HG03159 (cell line): Measurements from ENCODE around the gene ASXL2.
A peak's percentile ranks its signal among the peaks of the same experiment; 100 is the strongest.
"Not testable (repeated sequence)": the region's sequence is repeated elsewhere in the genome, so short reads cannot be mapped to it uniquely, and the experiment has no call there.

Experiments used
- ATAC-seq: cut with Tn5 transposase; IDR thresholded peaks from one replicate; pipeline ENCODE4 v1.9.1; 2021; ENCODE audit warnings: mild to moderate bottlenecking, moderate library complexity; ENCODE audit not compliant: unreplicated experiment

ASXL2 gene

DNA sequence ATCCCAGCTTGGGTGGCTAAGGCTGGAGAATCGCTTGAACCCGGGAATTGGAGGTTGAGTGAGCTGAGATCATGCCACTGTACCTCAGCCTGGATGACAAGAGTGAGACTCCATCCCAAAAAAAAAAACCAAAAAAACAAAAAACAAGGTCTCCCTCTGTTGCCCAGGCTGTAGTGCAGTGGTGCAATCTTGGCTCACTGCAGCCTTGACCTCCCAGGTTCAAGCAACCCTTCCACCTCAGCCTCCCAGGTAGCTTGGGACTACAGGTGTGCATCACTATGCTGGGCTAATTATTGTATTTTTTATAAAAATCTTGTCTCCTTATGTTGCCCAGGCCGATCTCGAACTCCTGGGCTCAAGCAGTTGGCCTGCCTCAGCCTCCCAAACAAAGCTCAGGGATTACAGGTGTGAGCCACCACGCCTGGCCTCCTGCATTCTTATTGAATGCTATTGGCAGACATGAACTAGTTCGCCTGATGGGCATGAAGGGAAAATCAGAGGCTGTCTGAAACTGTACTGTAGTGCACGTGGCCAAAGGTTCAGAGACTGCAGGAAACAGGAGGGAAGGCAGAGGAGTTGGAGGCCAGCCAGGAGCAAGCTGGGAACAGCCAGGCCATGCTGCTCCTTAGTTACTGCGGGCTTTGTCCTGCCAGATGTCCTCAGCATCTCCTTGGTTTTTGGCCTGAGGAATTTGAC, 16.0 kb upstream of the ASXL2 start:
- no peak for ATAC-seq

DNA sequence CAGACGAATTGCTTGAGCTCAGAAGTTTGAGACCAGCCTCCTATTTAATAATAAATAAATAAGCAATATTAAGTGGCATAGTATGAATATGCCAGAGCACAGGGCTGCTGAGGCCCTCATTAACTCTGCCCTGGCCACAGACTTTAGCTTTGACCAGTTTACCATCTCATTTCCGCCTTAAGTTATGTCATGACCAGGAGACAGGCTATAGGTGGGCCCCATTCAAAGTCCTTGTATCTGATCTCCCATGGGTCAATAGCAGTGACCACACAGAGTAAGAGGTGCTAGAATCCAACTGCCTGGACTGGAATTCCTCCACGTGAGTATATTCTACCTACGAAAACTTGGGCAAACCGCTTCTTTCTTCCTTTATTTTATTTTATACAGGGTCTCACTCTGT, 13.4 kb upstream of the ASXL2 start:
- no peak for ATAC-seq

DNA sequence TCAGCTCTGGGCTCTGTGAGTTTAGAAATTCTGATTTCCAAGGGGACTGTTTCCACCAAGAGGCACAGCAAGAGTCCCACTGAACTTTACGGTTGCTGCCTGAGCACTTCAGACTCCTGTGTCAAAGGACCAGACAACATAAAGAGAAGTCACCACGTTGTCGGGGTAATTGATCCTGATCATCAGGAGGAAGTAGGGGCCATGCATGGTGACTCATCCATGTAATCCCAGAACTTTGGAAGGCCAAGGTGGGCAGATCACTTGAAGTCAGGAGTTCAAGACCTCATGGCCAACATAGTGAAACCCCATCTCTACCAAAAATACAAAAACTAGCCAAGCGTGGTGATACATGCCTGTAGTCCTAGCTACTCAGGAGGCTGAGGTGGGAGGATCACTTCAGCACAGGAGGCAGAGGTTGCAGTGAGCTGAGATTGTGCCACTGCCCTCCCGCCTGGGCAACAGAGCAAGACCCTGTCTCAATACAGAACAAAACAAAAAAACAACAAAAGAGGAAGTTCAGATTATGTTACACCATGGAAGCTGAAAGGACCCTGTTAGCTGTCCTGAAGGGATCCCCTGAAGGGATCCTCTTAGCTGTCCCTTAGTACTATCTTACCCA, 9.4 kb upstream of the ASXL2 start:
- ATAC-seq: no peak

DNA sequence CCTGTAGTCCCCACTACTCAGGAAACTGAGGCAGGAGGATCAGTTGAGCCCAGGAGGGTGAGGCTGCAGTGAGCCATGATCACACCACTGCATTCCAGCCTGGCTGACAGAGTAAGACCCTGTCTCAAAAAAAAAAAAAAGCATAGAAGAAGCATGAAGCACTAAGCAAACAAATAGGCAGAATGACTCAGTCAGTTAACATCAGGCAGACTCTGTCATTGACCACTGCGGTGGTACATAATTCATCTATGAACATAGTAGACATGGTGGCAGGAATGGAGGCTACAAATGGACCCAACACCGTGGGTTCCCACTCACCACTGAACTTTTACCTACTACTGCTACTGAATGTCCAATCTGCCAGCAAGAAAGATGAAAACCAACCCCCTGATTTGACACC, 7.6 kb upstream of the ASXL2 start:
- no peak for ATAC-seq

DNA sequence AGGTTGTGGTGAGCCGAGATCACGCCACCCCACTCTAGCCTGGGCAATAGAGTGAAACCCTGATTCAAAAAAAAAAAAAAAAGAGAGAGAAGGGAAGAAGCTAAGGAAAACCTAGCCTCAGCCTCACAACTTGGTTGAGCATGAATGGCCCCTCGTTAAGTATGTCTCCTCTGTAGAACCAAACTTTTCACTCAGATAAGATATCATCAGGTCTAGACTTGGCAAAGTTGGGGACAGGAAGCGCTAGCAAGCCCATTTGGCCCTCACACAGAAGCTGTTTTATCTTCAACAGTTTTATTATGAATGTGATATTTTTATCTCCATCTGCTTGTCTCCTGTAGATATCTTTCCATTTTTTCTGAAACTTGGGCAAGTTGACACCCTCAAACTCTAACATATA, 3.5 kb upstream of the ASXL2 start:
- no peak for ATAC-seq

DNA sequence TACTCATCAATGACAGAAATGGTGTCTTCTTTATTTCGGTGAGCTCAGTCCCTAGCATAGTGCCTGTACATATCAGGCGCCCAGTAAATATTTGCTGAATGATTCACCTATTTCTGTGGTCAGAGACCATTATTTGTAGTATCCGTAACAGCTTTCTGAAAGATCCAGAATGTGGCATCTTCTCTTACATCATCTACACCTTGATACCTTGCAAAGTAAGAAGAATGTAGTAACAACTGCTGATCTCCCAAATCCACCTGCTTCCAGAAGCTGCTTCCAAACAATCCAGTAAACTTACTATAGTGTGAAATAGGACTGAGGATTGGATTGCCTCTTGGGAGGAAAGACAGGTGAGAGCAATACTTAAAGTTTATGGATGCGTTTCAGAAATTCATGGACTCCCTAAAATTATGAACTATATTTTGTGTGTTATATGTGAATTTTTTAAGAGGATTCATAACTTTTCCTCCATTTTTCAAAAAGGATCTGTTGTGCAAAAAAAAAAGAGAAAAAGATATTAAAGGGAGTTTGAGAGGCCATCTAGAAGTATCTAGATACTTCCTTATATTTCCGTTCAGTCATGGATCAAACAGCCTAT, 945 bp upstream of the ASXL2 start:
- no peak for ATAC-seq

DNA sequence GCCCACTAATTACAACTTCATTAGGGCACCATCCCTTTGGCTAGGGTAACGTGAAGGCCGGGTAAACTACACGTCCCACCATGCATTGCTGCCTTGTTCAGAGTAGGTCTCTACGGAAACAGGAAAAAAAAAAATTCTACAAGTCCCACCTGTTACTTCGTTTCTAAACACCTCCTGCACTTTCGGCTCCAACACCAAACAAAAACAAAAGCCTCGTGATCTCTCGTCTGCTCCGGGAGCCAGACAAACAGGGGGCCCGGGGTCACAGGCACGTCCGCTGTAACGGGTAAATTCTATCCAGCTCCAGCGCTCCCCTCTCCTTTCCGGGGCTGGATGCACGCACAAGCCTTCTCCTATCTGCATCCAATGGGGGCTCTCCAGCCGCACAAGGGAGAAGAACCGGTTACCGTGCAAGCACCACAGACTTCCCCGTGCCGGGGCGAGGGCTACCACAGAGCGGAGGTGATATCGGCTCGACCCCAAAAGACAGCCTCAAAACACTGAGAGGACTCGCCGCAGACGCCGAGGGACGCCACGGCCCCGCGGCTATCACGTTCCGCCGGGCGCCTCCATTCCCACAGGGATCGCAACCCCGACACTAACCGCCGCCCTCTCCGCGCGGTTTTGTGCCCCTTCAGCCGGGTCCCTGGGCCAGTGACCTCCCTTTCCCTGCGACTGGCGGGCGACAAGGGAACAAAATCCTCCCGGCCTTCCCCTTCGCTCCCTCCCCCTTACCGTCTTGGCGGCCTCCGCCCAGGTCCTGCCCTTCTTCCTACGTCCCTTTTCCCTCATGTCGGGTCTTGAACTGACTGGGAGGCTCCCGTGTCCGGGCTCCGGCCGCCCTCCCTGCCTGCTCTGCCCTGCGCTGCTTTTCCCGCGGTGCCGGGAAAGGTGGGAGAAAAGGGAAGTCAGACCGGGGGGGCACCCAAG, 591 bp downstream of the ASXL2 start:
- ATAC-seq: peak; percentile 48

DNA sequence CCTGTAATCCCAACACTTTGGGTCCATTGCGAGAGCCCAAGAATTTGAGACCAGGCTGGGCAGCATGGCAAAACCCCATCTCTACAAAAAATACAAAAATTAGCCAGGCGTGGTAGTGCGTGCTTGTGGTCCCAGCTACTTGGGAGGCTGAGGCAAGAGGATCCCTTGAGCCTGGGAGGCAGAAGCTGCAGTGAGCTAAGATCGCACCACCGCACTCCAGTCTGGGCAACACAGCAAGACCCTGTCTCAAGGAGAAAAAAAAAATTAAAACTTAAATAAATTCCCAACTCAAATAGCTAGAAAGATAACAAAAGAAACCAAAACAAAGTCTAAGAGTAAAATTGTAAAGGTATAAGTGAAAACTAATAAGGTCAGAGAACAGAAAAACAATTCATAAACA, 6.2 kb downstream of the ASXL2 start:
- ATAC-seq: no peak

DNA sequence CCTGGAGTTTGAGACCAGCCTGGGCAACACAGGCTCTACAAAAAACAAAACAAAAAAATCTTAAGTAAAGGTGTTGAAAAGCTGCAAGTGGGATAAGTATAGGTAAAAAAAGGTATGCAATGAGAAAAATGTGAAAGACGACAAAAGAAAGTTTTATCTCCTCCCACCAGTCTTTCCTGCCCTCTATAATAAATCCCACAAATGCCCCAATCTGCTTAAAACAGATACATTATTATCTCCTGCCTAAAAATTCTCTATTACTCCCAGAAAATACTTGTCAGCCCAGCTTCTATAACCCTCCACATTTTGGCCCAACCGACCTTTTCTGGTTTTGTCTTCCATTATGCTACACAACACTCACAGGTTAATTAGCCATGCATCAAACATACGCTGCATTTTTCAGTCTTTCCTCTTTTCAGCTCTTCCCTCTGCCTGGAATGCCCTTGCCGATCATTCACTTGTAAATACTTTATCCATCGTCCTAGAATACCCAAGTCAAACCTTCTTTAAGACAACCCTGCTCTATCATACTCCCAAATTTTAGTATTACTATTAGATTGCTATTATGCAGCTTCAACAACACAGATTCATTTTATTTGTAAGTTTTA, 10.8 kb downstream of the ASXL2 start:
- ATAC-seq: no peak

DNA sequence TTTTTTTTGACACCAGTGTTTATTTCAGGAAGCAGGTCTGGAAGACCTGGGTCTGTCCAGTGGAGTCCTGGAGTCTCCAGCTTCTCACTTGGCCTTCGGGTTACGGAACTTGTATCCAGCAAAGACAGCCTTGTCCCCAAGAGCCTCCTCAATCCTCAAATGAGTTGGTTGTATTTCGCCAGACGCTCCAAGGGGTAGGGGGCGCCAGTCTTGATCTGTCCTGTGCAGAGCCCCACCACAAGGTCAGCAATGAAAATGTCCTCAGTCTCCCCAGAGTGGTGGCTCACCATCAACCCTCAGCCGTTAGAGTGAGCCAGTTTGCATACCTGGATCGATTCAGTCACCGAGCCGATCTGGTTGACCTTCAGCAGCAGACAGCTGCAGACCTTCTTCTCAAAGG, 21.9 kb downstream of the ASXL2 start:
- no peak for ATAC-seq

DNA sequence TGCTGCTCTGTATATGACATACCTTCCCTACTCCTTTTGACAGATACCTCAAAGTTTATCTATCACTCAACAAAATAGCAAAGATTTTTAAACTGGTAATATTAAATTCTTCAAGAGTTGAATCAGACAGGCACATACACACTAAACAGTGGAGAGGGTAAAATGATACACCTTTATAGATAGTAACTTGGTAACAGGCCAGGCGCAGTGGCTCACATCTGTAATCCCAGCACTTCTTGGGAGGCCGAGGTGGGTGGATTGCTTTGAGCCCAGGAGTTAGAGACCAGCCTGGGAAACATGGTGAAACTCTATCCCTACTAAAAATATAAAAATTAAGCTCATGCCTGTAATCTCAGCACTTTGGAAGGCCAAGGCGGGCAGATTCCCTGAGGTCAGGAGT, 23.2 kb downstream of the ASXL2 start:
- no peak for ATAC-seq

DNA sequence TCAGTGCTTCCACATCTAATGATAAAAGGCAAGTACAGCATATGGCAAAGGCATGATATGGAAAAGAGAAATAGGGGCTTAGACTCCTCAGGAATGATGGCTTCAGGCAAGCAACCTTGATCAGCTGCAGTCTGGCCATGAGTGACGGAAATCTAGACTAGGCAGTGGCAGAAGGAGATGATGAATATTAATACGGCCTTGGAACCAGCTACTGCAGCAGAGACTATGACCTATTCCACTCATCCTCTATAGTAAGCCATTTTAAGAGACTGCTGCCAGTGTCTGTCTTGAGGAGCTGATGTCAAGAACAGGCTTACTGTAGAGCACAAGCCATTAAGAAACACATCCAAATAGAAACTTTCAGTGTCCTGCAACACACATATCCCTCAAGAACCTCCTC, 23.7 kb downstream of the ASXL2 start:
- no peak for ATAC-seq

DNA sequence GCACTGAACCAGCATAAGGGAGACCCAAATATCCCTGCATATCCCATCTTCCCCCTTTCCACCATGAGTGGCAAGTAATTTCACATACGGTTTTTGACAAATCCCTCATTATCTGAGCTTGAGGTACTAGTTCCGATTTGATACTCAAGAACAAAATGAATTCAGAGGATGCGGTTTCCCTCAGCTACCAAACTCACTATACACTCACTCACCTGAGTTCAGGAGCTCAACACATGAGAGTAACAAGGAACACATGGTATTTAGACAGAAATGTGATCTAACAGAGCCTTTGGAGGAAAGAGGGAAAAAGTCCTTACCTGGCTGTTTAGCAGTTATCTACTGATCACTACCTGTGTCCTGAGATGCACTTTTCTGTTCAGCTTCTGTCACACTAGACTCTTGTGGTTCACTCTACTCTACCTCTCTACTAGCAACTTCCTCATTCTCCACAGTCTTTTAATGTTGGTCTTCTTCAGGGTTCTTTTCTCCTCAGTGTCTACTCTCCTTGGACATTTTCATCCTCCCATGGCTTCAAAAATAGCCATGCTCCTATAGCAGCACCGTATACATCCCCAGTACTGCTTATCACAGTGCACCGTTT, 25.1 kb downstream of the ASXL2 start:
- ATAC-seq: no peak

DNA sequence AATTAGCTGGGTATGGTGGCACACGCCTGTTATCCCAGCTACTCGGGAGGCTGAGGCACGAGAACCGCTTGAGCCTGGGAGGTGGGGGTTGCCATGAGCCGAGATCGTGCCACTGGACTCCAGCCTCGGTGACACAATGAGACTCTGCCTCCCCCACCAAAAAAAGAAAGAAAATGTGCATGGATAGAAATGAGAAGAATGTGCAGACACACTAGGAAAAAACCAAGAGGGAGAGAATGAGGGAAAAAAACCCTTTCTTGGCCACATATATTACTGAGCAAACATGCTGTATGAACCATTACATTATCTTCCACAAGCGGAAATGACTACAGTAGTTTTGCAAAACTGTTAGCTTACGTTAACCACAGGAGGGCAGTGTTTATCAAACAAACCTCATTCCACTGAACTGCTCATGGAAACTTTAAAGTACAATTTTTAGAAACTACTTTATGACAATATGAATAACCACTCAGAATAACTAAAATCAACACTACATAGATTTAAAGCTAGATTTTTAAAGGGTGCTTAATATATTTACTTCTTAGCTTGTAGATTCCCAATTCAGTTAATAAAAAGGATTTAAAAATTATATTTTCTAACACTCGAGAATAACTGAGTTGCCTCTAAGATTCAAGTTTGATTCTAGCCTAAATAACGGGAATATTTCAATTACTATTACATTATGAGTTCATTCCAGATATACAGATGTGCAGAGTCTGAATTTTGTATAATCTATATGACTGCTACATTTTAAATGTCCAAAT, 26.4 kb downstream of the ASXL2 start:
- peak; percentile 82 for ATAC-seq

DNA sequence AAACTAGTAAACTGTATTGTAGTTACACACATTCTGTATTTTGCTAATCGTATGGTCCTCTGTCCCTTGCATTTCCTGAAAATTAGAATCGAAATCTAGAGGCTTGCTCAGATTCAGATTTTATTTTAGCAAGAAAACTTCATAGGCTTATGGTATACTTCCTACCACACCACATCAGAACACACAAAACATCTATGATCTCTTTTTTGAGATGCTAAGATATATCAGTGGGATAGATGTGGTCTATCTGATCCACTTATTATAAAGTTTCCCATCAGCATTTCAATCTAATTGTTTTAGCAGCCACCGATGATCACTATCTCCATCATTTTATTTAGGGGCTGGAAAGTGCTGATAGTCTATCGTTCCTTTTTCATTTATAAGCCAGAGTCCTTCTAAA, 27.9 kb downstream of the ASXL2 start:
- not testable (repeated sequence) for ATAC-seq

DNA sequence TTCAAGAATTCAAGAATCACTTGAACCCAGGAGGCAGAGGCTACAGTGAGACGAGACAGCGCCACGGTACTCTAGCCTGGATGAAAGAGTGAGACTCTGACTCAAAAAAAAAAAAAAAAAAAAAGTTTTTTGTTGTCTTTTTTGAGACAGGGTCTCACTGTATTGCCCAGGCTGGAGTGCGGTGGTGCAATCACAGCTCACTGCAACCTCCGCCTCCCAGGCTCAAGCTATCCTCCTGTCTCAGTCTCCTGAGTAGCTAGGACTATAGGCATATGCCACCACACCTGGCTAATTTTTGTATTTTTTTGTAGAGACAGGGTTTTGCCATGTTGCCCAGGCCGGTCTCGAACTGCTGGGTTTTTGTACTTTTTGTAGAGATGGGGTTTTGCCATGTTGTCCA, 28.9 kb downstream of the ASXL2 start:
- not testable (repeated sequence) for ATAC-seq

DNA sequence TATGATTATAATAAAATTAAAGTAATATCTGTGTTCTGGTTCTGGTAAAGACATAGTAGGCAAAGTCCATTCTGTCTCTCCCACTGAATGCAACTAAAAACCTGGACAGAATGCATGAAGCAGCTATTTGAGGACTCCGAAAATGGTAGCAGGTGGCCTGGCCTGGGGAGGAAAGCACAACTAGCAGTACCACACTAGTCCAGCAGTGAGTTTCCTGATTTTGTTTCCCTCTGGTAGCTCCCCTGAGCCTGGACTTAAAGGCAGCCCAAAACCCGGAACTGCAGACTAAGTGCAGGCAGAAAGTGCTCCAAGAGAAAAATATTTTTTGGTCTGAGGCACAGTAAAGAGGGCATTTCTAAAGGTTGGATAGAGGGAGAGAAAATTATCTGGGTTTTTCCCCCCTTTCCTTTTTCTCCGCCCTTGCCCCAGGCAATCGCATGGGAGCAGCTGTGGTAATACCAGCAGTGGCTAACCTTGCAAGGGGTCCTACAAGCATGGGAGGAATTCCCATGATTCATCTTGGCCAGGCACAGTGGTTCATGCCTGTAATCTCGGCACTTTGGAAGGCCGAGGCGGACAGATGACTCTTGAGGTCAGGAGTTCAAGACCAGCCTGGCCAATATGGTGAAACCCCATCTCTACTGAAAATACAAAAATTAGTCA, 32.3 kb downstream of the ASXL2 start:
- ATAC-seq: no peak

DNA sequence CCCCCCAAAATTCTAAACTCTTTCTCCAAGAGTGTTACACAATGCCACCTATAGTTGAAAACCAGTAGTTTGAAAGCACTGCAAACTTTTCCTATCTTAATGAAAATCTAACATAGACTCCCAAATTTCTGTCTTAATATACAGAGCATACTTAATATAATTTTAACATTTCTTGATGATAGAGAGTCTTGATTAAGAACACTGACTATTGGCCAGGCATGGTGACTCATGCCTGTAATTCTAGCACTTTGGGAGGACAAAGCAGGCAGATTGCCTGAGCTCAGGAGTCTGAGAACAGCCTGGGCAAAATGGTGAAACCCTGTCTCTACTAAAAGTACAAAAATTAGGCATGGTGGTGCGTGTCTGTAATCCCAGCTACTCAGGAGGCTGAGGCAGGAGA, 34.2 kb downstream of the ASXL2 start:
- no peak for ATAC-seq

DNA sequence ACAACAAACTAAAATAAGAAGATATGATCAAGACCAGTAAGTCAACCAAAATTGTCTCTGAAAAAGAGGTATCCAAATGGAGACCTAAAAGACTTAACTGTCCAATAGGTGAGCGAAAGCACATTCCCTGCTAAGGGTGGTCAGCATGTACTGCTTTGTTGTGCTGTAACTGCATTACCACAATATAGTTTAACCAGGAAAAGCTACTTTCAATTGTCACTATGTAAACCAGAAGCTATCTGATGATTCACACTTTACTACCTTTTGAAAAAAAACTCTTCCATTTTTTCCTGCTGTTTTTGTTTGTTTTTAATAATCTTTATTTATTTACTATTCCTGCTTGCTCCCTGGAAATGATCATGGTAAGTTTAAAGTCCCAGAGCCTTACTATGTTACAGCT, 36.1 kb downstream of the ASXL2 start:
- no peak for ATAC-seq
